K562 (cell line): ENCODE data around the gene CASTOR1. TPM values are rescaled to one million over a fixed set of nuclear protein-coding genes. Genes with fewer than 3 reads are reported as not detected.

Experiments used
- ATAC-seq: fragments of 200-7000 bp; cut with Tn5 transposase; 3 replicates; pipeline ENCODE4 v1.9.1; 2020; ENCODE audit warnings: moderate library complexity
- BruUV-seq: library from RNA; stranded (reverse); fragments of 400-500 nt; replicated peaks from 2 replicates; lab custom pipeline; 2021; lab: Mats Ljungman, UMichigan
- CTCF ChIA-PET: fragments of 300-600 bp; formaldehyde crosslinking; extraction: SDS; loops from one replicate; lab custom pipeline; 2021; ENCODE audit warnings: low intra/inter-chr PET ratio; lab: Yijun Ruan, JAX
- POLR2A ChIA-PET: fragments of 300-600, 350-650 bp; sonication (Branson Sonifier 250); formaldehyde crosslinking; extraction: SDS; loops from one replicate; lab custom pipeline; 2021; ENCODE audit warnings: antibody characterized with exemption, inconsistent platforms; lab: Yijun Ruan, JAX
- DNase-seq, 4 experiments: peaks; one replicate each; pipeline versions ENCODE4 v3.0.0 to v3.0.0-alpha.2; 2011 to 2018; ENCODE audit warnings: low spot score in 3 of 4, mixed read lengths in 3 of 4; ENCODE audit errors: extremely low read depth in 1 of 4
- FAIRE-seq: peaks from 2 replicates; lab custom pipeline; 2011; peaks lifted over from hg19 to GRCh38; lab: Jason Lieb, UNC
- H2AFZ ChIP-seq: 2 replicates; pipeline ENCODE4 v1.6.0; 2011; ENCODE audit warnings: low read depth, low read length, control low read depth, inconsistent platforms
- H3K27ac ChIP-seq: fragments of 200-600 bp; 3 replicates; pipeline ENCODE4 v1.8.0; 2011; ENCODE audit warnings: low read depth, mild to moderate bottlenecking, control low read depth, inconsistent platforms, low read length, moderate library complexity, mixed read lengths; ENCODE audit errors: extremely low read depth
- H3K27me3 ChIP-seq, 2 experiments: fragments of 300-600 bp in 1 of 2; 2 replicates in 1 of 2; 3 replicates in 1 of 2; pipeline versions ENCODE4 v1.6.0 to v1.8.0; 2011; ENCODE audit warnings: inconsistent platforms in 2 of 2, low read length in 2 of 2, mild to moderate bottlenecking in 1 of 2, mixed read lengths in 1 of 2, moderate library complexity in 1 of 2; ENCODE audit not compliant: control insufficient read depth in 2 of 2, insufficient read depth in 2 of 2
- H3K36me3 ChIP-seq: fragments of 300-600 bp; 3 replicates; pipeline ENCODE4 v1.8.0; 2011; ENCODE audit warnings: mild to moderate bottlenecking, low read length, inconsistent platforms; ENCODE audit not compliant: control insufficient read depth, insufficient read depth
- H3K4me1 ChIP-seq, 2 experiments: fragments of 200-600 bp in 1 of 2; replicated peaks in 1 of 2; 2 replicates in 1 of 2; 3 replicates in 1 of 2; pipeline versions ENCODE4 v1.5.1 to v1.8.0; 2011; ENCODE audit warnings: inconsistent platforms in 2 of 2, low read length in 2 of 2, mild to moderate bottlenecking in 1 of 2, mixed read lengths in 1 of 2, moderate library complexity in 1 of 2; ENCODE audit not compliant: control insufficient read depth in 2 of 2, insufficient read depth in 2 of 2
- H3K4me2 ChIP-seq: 2 replicates; pipeline ENCODE4 v1.6.1; 2011; ENCODE audit warnings: low read length, control low read depth, inconsistent platforms, mixed read lengths; ENCODE audit not compliant: insufficient read depth
- H3K4me3 ChIP-seq: fragments of 200-600 bp; sonication (generic), shearing (Covaris generic); 2 replicates; pipeline ENCODE4 v1.5.1; 2016; ENCODE audit warnings: control low read depth, inconsistent platforms
- H3K79me2 ChIP-seq: fragments of 200-600 bp; 3 replicates; pipeline ENCODE4 v1.8.0; 2011; ENCODE audit warnings: low read length, inconsistent platforms; ENCODE audit not compliant: control insufficient read depth, insufficient read depth
- H3K9ac ChIP-seq, 2 experiments: 2 replicates each; pipeline versions ENCODE4 v1.6.0 to v1.6.1; 2011; ENCODE audit warnings: low read depth in 2 of 2, low read length in 2 of 2, control low read depth in 1 of 2, inconsistent platforms in 1 of 2, mild to moderate bottlenecking in 1 of 2, mixed read lengths in 1 of 2; ENCODE audit not compliant: insufficient read depth in 1 of 2
- H3K9me1 ChIP-seq: one replicate; pipeline ENCODE4 v1.6.0; 2011; ENCODE audit warnings: inconsistent platforms, mild to moderate bottlenecking, low read length, moderate library complexity; ENCODE audit not compliant: control insufficient read depth, insufficient read depth
- H3K9me3 ChIP-seq: replicated peaks from 2 replicates; pipeline ENCODE4 v1.5.1; 2011; ENCODE audit warnings: low read depth, low read length, inconsistent platforms; ENCODE audit not compliant: control insufficient read depth, insufficient read depth
- H4K20me1 ChIP-seq: replicated peaks from 2 replicates; pipeline ENCODE4 v1.6.1; 2011; ENCODE audit warnings: low read length, inconsistent platforms, mixed read lengths; ENCODE audit not compliant: control insufficient read depth, insufficient read depth
- CBX3 ChIP-seq, 2 experiments: IDR thresholded peaks; 1 replicate in 1 of 2; 2 replicates in 1 of 2; pipeline ENCODE4 v1.6.1; 2012; ENCODE audit warnings: inconsistent platforms in 2 of 2, low read length in 2 of 2, borderline replicate concordance in 1 of 2, control low read depth in 1 of 2
- CC2D1A ChIP-seq: fragments of 450-650 bp; IDR thresholded peaks from 2 replicates; pipeline ENCODE4 v1.6.1; 2017; ENCODE audit warnings: mild to moderate bottlenecking
- COPS2 ChIP-seq: fragments of 450-650 bp; conservative IDR thresholded peaks from 2 replicates; pipeline ENCODE4 v1.6.1; 2016; ENCODE audit warnings: mild to moderate bottlenecking, moderate library complexity
- HDAC6 ChIP-seq: IDR thresholded peaks from 2 replicates; pipeline ENCODE4 v1.6.1; 2012; ENCODE audit warnings: low read depth, mild to moderate bottlenecking, control low read depth, inconsistent platforms, low read length, moderate library complexity
- MBD2 ChIP-seq: sonication (generic); IDR thresholded peaks from 2 replicates; pipeline ENCODE4 v1.6.1; 2016; ENCODE audit warnings: low read depth, borderline replicate concordance
- NEUROD1 ChIP-seq: fragments of 150-350 bp; IDR thresholded peaks from 2 replicates; pipeline ENCODE4 v1.6.1; 2014; ENCODE audit warnings: borderline replicate concordance, low read length, low read depth; ENCODE audit not compliant: partially characterized antibody
- SIX5 ChIP-seq, 2 experiments: IDR thresholded peaks; 2 replicates each; pipeline ENCODE4 v1.6.1; 2011; ENCODE audit warnings: low read length in 2 of 2, borderline replicate concordance in 1 of 2, low read depth in 1 of 2, mild to moderate bottlenecking in 1 of 2, moderate library complexity in 1 of 2; ENCODE audit not compliant: insufficient read depth in 1 of 2
- ZNF146 ChIP-seq: IDR thresholded peaks from one replicate; pipeline ENCODE4 v1.6.1; 2018; ENCODE audit warnings: missing compliant biosample characterization; ENCODE audit not compliant: unreplicated experiment
- ZNF717 ChIP-seq: fragments of 250-450 bp; sonication (Bioruptor Pico); IDR thresholded peaks from 2 replicates; pipeline ENCODE4 v1.5.0; 2021
- WGBS: fragments of 100-300 bp; shearing (Covaris generic); methylation state at CpG from one replicate; pipeline ENCODE4 v1.1.6; 2016; ENCODE audit warnings: low coverage, mixed read lengths; ENCODE audit not compliant: insufficient coverage; ENCODE audit errors: missing lambda C conversion rate; 5-methylcytosine and 5-hydroxymethylcytosine counted together
- in situ Hi-C: fragments of 300-500 bp; cut with MboI; formaldehyde crosslinking; loops from 4 replicates; pipeline ENCODE4 v1.15.0; 2018; ENCODE audit warnings: inconsistent platforms, mixed read lengths
- intact Hi-C: fragments of 100-400 bp; cut with micrococcal nuclease; formaldehyde crosslinking; loops from 2 replicates; pipeline ENCODE4 v1.14.2; 2022
- polyA plus RNA-seq, 8 experiments: library from polyadenylated mRNA; depleted of rRNA in 4 of 8; stranded (reverse) in 5 of 8; unstranded in 3 of 8; fragments of >200 nt; fragmentation: Nextera tagmentation in 2 of 8; fragmentation: Illumina TruSeq in 1 of 8; extraction: Ambion mirVana in 2 of 8; extraction: Trizol in 1 of 8; gene quantifications; 2 replicates each; pipeline versions ENCODE4 v1.2.1 to v1.2.3, GENCODE V29; 2011 to 2014; ENCODE audit warnings: inconsistent platforms in 1 of 8, missing spikeins in 1 of 8
- total RNA-seq, 7 experiments: library from RNA; depleted of rRNA in 6 of 7; stranded (reverse); fragments of >200 nt in 6 of 7; fragmentation: Illumina TruSeq in 2 of 7; extraction: Trizol in 2 of 7; gene quantifications; 2 replicates each; pipeline versions ENCODE4 v1.2.1 to v1.2.3, GENCODE V29; 2011 to 2021; ENCODE audit warnings: low replicate concordance in 1 of 7
- TF ChIP-seq, protein P1 (sequence below): fragments of 450-650 bp; IDR thresholded peaks from 2 replicates; pipeline ENCODE4 v1.6.1; 2017; ENCODE audit warnings: antibody characterized with exemption

Gene CASTOR1
- total and polyA plus RNA-seq, 9 of the 15 experiments (the other 6 are each of a cell fraction or from before 2014, with no cell fraction given): 0.35 to 2.6 (median 1.1) TPM

DNA sequence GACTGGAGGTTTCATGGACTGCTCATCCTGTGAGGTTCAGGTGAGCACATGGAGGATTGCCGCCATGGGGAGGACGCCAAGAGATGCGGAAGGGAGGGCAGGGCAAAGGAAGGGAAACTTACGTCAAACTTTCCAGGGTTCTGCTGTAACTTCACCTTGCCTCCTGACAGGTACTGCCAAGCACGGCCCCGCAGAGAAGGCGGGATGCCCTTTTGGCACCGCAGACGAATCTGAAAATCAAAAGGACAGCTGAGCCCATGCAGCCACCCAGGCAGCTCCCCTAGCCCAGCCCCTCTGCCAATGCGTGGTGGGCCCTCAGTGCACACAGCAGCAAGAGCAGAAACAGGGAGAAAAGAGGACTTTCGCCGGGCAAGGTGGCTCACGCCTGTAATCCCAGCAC, 10.0 kb upstream of the CASTOR1 start:
- Histone ChIP-seq H3K27ac (no peak overlapping the region), H4K20me1 (no peaks in the 10 kb centered on the region)
- in situ Hi-C loops: no loop called here

DNA sequence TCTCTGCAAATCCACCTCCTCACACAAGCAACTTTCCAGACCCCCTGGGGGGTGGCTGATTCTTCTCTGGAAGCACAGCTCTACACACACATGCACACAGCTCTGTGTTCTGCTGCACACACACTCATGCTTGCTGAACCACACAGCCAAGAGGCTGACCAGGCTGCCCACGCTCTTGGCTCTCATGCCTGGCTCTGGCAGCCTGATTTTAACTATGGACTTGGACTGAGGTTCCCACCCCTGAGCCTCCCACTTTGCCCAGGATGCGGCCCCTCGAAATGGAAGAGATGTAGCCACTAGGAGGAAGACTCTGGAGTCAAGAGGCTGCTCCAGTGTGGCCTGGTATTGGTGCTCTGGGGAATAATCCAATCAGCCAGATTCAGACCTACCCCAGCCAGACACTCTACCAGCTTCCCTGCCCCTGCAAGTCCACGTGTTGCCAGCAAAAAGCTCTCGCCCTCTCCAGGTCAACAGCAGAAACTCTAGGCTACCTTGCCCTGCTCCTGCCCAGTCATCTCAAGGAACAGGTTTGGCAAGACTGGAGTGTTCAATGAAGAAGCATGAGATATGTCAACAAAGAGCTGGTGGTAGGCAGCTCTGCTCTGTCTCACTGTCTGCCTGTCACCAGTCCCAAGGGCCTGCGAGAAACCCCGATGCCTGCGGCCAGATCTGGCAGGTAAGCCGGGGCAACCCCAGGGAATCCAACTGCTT, 8.8 kb upstream of the CASTOR1 start:
- in situ Hi-C loops (no loop called here), intact Hi-C loops (no loop called here)
- no TSS peak for BruUV-seq
- Histone ChIP-seq H2AFZ (no peak overlapping the region), H3K4me3 (no peak overlapping the region), H3K27me3 (no peaks in the 10 kb centered on the region), H3K9ac (peak overlapping the region in 1 of 2 experiments; percentile 17; a peak in 1 of 4 replicates), H3K4me2 (no peak overlapping the region), H3K4me1 (0 out of 5 replicates have a peak, but pooled peaks cover 0 to 2% of the 10 kb centered on the region in 2 experiments), H3K27ac (no peak overlapping the region), H3K79me2 (no peaks in the 10 kb centered on the region), H3K9me1 (no peaks in the 10 kb centered on the region), H3K9me3 (no peaks in the 10 kb centered on the region)
- ATAC-seq (no peak), FAIRE-seq (no peak), DNase-seq (no peak)
- ChIA-PET POLR2A (no interaction called here), CTCF (no interaction called here)
- WGBS: 63% methylated on average over 8 of the region's 9 CpGs
- TF ChIP-seq MBD2: no peak
- no peak for TF ChIP-seq ZNF146 (CRISPR knock-in tag)
- no peak for TF ChIP-seq COPS2
- TF ChIP-seq, protein P1, sequence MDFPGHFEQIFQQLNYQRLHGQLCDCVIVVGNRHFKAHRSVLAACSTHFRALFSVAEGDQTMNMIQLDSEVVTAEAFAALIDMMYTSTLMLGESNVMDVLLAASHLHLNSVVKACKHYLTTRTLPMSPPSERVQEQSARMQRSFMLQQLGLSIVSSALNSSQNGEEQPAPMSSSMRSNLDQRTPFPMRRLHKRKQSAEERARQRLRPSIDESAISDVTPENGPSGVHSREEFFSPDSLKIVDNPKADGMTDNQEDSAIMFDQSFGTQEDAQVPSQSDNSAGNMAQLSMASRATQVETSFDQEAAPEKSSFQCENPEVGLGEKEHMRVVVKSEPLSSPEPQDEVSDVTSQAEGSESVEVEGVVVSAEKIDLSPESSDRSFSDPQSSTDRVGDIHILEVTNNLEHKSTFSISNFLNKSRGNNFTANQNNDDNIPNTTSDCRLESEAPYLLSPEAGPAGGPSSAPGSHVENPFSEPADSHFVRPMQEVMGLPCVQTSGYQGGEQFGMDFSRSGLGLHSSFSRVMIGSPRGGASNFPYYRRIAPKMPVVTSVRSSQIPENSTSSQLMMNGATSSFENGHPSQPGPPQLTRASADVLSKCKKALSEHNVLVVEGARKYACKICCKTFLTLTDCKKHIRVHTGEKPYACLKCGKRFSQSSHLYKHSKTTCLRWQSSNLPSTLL: no peak
- TF ChIP-seq NEUROD1: no peak
- TF ChIP-seq HDAC6: no peak
- TF ChIP-seq ZNF717 (CRISPR knock-in tag): no peak
- TF ChIP-seq, all 486 proteins: peak for 0
- Histone ChIP-seq H3K36me3 (peaks cover 10% of the 10 kb centered on the region; the same call in 1 of the 3 replicates), H4K20me1 (no peaks in the 10 kb centered on the region)

More for the DNA sequence above, 10.0 kb upstream of the CASTOR1 start:
- H3K27me3 ChIP-seq: no peaks in the 10 kb centered on the region
- TF ChIP-seq CC2D1A (no peak), CBX3 (IDR thresholded peaks at IDR 0.05; ENCODE audit: borderline replicate concordance in 1 of 2, low read length in 2 of 2) (no peak), SIX5 (IDR thresholded peaks at IDR 0.05; ENCODE audit: borderline replicate concordance in 1 of 2, insufficient read depth in 1 of 2, low read depth in 1 of 2, low read length in 2 of 2) (no peak)
- no peaks in the 10 kb centered on the region for H3K79me2 ChIP-seq
- no peaks in the 10 kb centered on the region for H3K9me1 ChIP-seq
- WGBS: 87% methylated on average over 3 of the region's 13 CpGs
- no peak overlapping the region for H3K4me3 ChIP-seq
- no peak for ATAC-seq
- H3K36me3 ChIP-seq: peaks cover 13% of the 10 kb centered on the region; the same call in 2 of the 3 replicates
- H3K9ac ChIP-seq: no peak overlapping the region
- H3K9me3 ChIP-seq: no peaks in the 10 kb centered on the region
- FAIRE-seq: no peak
- no peaks in the 10 kb centered on the region for H3K4me1 ChIP-seq
- ChIA-PET CTCF (no interaction called here), POLR2A (no interaction called here)
- no peak overlapping the region for H3K4me2 ChIP-seq
- DNase-seq: no peak
- BruUV-seq: no TSS peak
- intact Hi-C loops: no loop called here
- no peak overlapping the region for H2AFZ ChIP-seq
